NCI-H2029 (cell line): ENCODE measurements around the gene ADA.
"Not testable (repeated sequence)": the region's sequence is repeated elsewhere in the genome, so short reads cannot be mapped to it uniquely, and the experiment has no call there.

Source experiments
- DNase-seq: peaks from one replicate; lab custom pipeline; 2025; lab: John Stamatoyannopoulos, UW

Gene ADA

DNA sequence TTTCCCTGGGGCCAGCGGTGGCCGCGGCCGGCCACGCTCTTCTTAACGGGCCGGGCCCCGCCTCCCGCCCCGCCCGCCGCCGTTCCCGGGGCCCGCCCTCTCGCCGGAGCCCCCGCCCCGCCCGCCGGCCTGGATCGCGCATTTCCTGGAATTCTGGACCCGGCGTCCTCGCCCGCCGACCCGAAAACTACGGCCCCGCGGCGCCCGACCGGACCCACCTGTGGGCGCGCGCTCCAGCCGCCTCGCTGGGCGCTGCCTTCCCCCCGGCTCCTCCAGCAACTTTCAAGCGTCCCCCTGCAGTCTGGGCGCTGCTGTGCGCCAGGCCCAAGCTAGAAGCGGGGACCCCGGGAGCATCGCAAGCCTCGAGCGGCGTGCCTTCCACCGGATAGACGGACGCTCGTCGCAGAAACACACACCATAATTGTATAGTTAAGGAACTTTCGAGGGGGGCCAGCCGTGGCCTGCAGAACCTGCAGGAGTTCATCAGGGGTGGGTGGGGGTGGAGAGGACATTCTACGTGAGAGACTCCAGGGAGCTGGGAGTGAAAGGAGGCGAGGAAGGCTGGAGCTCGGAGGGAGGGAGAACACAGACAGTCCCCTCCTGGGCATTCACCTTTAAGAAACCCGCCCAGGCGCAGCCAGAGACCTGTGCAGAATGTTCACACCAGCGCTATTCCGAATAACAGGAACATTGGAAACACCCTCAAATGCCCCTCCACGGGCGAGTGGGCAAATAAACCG is at the start of gene ADA:
TSS of gene ADA (minus strand) at position 16 of the 740 bp plus-strand sequence. CDS start 92 bp downstream, outside the sequence.
- peak; percentile 34 for DNase-seq

DNA sequence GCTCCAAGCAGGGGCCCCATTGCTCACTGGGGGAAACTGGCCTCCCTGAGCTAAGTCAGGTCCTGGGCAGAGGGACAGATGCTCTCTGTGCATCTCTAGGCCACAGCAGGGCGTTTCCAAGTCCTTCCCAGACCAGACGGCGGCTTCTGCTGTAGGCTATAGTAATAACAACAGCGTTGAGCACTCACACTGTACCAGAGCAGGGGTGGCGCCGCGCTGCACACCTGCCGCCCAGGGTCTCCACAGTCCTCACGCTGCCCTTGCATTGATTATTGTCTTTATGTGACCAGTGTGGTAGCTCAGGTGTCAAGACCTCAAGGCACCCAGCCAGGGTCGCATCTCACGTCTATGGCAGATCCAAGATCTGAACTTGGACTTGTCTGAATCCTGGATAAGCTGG is 48.8 kb upstream of the ADA start:
- DNase-seq: no peak

DNA sequence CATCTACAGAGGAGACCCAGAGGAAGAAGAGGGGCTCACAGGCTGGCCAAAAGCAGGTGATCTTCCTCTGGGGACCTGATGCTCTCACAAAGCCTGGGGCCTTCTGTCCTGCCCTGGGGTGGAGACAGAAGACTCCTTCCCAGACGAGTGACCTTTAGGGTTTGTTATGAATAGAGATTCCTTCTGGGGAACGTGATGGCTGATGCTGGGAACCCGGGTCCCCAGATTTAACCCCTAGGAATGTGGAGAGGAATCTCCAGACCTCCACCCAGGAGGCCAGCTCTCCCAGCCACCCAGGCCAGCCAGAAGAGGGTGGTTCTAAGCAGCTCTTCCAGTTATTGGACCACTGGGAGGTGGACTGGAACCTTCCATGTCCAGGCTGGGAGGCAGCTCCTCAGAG is 46.9 kb upstream of the ADA start:
- DNase-seq: no peak

DNA sequence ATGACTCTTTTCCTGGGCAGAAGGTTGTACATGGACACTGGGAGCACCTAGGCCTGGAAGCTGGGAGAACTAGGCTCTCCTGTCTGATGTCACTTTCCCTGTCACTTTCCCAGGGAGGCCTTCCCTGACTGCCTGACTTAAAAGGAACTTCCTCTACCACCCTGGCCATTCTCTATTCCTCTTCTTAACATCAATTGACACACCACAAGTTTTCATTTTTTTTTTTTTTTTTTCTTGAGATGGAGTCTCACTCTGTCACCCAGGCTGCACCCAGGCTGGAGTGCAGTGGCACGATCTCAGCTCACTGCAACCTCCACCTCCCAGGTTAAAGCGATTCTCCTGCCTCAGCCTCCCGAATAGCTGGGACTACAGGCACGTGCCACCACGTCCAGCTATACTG is 45.5 kb upstream of the ADA start:
- DNase-seq: not testable (repeated sequence)

DNA sequence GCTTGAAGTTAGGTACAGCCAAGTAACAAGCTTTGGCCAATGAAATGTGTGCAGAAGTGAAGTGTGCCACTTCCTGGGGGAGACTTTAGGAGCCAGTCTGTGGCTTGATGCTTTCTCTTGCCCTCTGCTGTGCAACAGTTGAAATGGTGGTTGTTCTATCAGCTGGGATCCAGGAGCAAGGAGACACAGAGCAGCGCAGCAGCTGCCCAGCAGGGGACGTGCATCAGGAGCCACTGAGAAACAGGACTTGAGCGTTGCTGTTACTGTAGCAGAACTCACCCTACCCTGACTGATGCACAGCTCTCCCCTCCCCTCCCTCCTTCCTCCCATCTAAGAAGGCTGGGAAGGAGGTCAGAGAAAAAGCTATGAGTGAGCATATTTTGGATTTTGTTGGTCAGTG is 44.8 kb upstream of the ADA start:
- DNase-seq: no peak

DNA sequence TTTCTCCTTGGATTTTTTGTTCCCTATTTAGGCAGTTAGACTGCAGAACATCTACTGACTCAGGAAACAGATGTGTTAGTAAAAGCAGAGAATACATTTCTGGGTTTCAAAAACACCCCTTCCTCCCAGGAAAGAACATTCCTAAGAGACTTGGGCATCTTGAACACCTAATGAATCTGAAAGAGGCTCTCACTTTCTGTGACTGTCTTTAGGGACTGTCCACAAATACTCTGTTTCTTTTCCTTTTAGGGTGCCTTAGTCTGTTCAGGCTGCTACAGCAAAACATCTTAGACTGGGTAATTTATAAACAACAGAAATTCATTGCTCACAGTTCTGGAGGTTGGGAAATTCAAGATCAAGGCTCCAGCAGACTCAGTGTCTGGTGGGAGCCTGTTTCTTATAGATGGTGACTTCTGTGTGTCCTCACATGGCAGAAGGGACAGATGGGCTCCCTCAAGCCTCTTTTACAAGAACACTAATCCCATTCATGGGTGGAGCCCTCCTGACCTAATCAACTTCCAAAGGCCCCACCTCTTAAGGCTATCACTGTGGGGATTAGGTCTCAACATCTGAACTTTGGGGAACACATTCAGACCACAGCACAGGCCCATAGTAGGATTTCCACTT is 44.3 kb upstream of the ADA start:
- no peak for DNase-seq

DNA sequence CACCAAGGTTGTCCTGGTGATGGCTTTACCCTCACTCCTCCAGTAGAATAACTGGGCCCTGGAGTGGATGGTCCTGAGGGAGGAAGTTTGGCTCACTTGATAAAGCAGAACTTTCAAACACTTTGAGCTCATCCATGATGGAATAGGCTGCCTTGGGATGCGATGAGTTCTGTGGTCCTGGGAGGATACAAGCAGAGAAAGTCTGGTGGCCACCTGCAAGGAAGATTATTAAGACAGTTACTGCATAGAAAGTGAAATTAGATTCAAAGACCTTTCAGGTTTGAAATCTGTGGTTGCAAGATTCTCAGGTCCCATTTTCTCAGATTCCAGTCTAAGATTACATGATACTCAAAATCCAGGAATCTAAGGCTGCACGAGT is 43.8 kb upstream of the ADA start:
- no peak for DNase-seq

DNA sequence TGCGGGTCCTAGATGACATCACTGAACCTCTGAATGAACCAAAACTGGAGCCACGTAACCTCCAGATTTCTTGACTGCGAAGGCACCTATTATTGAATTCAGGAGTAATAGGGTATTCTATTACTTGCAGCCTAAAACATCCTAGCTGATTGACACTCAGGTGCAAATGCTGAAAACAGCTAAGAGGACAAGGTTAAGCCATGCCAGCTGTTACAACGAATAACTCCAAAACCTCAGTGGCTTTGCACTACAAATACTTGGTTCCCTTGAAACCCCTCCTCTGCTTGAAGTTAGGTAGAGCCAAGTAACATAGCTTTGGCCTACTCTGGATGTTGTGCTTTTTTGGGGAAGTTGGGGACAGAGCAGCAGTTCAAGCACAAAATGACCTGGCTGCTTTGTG is 42.7 kb upstream of the ADA start:
- DNase-seq: no peak

DNA sequence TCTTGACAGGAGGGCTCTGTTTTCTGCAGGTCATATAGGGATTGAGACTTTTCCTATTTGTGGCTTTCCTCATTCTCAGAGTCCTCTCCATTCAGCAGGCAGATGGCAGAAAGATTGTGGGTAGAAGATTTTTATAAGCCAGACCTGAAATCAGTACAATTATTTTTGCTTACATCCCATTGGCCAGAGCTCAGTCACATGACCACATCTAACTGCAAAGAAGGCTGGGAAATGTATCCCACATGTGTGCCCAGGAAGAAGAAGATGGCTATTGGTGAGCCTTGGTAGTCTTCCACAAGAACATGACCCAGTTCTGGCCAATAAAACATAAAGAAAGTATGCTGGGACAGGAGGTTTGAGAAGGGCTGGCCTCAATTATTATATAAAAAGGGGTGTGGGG is 42.1 kb upstream of the ADA start:
- no peak for DNase-seq

DNA sequence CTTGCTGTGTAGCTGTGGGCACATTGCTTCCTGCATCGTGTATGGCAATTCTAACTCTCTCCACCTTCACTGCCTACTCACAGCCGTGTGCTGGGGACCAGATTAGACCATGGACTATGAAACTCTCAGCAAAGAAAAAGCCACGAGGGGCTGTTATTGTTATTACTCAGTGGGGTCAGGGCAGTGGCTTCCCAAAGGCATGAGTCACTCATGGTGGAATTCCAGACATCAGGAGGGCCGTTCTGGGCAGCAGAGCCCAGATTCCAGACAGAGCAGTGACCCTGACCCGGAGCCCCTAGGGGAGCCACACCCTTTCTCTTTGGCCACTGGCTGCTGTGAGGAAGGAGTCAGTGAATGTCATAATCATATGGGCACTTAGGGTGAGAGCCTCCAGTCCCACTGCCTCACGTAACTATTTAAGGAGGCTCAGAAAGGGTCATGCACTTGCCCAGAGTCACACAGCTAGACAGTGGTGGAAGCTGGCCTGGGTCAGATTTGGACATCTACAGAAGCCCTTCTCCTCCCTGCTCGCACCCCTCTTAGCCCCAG is 41.5 kb upstream of the ADA start:
- no peak for DNase-seq

DNA sequence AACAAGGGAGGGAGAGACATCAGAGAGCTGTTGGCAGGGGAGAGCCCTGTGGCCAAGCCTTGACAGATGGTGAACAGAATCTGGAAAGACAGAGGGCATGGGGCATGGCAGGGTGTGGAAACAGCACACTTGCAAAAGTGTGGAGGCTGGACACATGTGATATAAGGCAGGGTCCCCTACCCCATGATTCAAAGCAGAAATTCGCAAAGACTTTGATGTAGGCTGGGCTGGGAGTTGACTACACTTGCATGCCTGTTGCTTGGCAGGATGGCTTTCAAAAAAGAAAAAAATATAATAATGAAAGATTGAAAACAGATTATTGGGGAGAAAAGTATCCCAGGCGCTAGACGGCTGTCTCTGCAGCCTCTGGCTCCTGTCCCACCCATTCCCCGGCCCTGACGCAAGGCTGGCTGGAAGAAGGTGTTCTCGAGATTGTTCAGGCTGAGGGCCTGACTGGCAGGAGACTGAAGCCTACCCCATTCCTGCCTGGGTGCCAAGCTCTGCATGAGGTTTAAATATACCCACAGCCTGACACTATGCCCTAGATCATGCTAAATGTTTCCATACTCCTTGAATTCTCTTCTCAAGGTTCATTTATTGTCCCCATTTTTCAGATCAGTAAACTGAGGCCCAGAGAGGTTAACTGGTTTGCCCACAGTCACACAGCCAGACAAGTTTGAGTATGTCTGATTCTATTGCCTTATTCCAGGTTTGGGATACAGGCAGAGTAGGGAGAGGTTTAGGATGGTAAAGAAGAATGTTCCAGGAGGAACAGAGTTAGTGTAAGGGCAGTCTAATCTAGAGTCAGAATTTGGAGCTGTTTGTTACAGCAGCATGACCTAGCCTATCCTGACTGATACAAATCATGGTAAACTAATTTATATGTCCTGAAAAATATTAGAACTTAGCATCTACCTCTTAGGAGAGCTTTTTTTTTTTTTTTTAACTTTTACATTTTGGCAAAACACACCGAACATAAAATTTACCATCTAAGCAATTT is 40.2 kb upstream of the ADA start:
- DNase-seq: no peak

DNA sequence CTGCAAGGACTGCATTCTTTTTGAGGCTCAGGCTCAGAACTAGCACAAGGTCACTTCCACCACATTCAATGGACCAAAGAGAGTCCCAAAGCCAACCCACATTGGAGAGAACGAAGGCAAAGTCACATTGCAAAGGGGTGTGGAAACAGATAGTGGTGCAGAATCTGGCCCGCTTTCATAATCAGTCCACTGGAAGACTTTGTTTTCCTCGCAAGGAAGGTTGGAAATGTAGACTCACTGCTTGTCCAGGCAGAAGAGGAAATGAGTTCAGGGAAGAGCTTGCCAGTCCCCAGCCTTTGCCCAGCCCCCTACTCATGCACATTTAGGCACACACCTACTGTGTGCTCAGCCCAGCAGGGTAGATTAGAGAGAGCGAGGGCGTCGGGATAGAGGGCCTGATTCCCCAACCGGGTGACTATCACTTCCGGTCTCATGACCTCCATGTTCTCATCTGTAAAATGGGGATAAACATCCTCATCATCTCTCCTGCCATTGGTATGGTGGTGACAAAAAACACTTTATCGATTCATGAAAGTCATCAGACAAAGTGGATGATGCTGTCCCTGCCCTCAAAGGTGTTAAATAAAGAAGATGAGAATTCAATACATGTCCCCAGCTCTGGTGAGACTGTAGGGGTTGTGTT is 39.4 kb upstream of the ADA start:
- no peak for DNase-seq

DNA sequence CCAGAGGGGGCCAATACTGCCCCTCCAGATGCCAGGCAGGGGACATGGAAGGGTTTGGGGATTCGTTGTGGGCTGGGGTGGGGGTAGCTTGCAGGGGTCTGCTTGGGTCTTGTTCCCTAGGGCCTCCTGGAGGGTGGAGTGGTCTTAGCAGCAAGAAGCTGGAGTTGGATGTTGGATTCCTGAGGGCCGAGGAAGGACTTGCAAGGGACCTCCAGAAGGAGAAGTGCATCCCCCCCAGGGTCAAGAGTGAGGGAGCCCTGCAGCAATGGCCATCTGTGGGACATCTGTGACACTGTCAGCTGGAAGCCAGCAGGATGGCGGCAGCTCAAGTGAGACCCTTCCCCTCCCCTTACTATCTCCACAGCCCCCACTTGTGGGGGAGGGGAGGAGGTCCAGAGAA is 38.3 kb upstream of the ADA start:
- no peak for DNase-seq

DNA sequence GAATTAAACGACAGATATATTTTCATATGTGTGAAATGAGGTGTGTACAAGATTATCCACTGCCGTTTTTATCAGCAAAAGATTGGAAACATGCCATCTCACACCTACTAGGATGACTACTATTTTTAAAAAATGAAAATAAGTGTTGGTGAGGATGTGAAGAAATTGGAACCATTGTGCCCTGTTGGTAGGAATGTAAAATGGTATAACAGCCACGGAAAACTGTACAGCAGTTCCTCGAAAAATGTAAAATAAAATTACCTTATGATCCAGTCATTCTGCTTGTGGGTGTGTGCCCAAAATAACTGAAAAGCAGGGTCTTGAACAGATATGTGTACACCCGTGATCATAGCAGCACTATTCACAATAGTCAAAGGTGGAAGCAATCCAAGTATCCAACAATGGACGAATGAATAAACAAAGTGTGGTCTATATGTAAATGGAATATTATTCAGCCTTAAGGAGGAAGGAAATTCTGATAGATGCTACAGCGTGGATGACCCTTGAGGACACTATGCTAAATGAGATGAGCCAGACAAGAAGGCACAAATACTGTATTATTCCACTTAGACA is 36.6 kb upstream of the ADA start:
- no peak for DNase-seq

DNA sequence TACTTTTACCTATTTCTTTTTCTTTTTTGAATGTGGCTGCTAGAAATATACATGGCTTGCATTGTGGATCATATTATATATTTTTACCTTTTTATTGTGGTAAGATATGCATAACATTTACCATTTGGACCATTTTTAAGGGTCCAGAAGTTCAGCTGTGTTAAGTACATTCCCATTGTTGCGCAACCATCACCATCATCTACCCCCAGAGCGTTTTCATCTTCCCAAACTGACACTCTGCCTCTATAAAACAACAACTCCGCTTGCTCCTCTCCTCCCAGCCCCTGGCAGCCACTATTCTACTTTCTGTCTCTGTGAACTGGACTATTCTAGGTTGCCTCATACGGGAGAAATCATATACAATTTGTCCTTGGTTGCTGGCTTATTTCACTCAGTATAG is 35.4 kb upstream of the ADA start:
- DNase-seq: no peak

DNA sequence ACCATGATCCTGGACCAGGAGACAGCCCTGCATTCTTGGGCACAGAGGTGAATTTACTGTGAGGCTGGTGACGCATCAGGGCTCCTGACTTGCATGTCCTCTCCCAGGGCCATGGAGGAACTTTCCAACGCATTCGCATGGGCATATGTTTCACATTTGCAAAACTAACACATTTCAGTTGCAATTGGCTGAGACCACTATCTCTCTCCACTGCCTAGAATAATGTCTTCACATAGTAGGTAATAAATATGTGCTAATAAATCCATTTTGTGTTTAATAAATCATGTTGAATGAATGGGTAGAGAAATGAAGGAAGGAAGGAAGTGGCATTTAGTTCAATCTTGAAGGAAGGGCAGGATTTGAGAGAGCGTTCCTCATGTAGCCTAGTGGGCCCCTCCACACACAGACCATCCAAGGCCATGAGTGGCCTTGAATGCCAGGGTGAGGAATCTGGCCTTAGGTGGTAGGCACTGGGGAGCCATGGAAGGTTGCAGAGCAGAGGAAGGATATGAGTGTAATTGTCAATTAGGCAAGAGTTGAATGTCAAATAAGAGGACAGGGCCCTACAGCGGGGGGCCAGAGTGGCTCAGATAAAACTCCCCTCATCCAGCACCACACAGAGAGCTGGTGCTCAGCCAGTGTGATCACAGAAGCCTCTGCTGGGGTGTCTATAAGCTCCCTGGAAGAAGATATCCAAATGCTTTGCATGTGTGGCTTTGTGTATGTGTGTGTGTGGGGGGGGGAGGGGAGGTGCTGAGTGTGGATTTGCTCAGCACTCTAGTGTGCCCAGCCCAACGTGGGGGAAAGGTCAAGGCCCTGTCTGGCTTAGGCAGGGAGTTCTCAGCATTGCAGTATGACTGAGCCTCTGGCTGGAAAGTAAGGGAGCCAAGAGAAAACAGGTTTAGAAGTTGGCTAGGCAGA is 32.8 kb upstream of the ADA start:
- no peak for DNase-seq

DNA sequence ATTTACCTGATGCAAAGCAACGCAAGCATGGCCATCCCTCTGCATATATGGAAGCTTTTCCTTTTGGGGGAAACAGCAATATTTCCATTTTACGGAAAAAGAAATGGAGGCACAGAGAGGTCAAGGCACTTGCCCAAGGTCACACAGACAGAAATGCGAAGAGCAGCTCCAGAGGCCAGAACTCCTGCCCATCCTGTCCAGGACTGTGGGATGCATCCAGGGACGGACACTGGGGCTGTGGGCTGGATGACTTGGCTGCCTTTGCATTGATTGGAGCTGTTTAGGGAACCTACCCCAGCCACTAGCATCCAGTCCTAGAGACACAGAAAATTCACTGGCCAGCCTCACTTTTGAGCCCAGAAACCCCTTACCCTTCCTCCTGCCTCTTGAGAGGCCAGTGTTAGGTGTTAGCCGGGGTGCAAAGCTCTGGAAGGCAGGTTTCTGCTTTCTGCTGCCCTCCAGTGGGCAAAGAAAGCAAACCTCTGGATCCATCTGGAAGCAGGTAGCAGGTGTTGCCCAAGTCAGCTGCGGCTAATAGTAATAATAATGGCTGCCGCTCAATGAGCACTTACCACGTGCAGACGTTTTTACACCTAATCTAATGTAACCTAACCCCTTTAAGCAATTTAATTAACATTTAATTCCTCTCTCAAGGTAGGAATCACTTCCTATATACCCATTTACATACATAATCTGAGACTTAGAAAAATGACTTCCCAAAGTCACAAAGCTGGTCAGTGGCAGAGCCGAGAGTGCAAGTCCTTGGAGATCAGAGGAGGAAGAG is 32.0 kb upstream of the ADA start:
- peak; percentile 55 for DNase-seq

DNA sequence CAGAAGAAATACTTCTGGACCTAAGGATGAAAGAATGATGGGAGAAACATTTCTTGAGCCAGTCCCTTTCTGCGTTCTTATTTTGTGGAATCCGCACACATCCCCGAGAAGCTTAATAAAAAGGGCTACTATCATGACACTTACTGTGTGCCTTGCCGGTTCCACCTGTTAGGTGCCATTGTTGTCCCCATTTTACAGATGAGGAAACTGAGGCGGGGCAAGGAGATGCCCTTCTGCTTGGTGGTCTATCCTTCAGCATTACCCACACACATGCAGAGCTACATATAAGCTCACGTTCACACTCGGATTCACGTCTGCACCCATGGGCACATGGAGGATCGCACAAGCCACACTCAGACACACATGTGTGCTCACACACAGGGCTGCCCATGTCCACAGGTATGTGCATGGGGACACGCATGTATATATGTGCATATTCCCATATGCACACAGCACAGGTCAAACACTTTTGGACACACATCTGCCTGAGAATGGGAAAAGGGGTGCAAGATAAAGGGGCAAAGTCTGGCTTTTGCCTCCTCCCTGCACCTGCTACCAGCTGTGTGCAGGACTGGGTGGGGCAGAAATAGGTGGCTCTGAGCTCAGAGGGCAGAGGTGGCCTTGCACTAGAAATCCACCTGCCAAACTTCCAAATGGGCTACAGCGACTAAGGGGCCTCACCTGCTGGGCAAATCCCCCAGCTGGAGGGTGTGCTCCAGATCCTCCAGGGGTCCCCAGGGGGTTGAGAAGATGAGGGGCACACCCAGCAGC is 30.5 kb upstream of the ADA start:
- no peak for DNase-seq
